ENCODE results near the gene PLCB1. TPM values are rescaled to one million over a fixed set of nuclear protein-coding genes. Genes with fewer than 3 reads are reported as not detected.

Gene PLCB1
- total RNA-seq, 1 experiment from 2014 or later: not detected

- intact Hi-C loops (cut with micrococcal nuclease; ENCODE audit: unreplicated experiment): no loop called here
- Histone ChIP-seq H3K27me3 (ENCODE audit: insufficient read depth, low read depth) (peaks cover 8% of the 10 kb centered on the region; the same call in 1 of the 2 replicates), H4K20me1 (ENCODE audit: insufficient read depth) (no peaks in the 10 kb centered on the region), H3F3A (ENCODE audit: insufficient read depth, low read depth) (no peaks in the 10 kb centered on the region), H3K4me2 (no peak overlapping the region), H3K4me3 (no peak overlapping the region), H3K27ac (no peak overlapping the region), H2AFZ (no peak overlapping the region), H3K36me3 (ENCODE audit: low read depth) (no peaks in the 10 kb centered on the region), H3K9me3 (ENCODE audit: insufficient read depth, low read depth) (no peaks in the 10 kb centered on the region), H3K4me1 (replicated peaks; ENCODE audit: insufficient read depth) (no peaks in the 10 kb centered on the region), H3K79me2 (ENCODE audit: low read depth) (no peaks in the 10 kb centered on the region), H3K9me2 (ENCODE audit: insufficient read depth) (no peaks in the 10 kb centered on the region)
- CTCF ChIA-PET: no interaction called here
- TF ChIP-seq EZH2 (IDR thresholded peaks at IDR 0.05; ENCODE audit: low read depth) (no peak), CTCF (conservative IDR thresholded peaks at IDR 0.05) (no peak)
- POLR2A ChIA-PET (ENCODE audit: unreplicated experiment): no interaction called here
- DNase-seq: no peak
- BruUV-seq (replicated peaks): no TSS peak
Observed at GRCh38 chr20:8783734-8784133, 651.7 kb downstream of the PLCB1 start.

DNA sequence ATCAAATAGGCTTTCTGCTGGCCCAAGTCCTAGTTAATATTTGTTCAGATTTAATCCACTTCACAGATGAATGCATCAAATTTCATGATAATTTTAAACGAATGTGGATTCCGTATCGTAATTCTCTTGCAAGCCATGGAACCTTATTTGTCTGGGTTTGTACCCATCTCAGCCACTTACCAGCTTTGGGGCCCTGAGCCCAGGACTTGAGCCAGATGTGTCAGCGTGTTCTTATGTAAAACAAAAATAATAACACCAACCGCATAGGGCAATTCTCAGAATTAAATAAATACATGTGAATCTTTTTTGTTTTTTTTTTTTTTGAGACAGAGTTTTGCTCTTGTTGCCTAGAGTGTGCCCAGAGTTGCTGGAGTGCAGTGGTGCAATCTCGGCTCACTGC is 654.3 kb downstream of the PLCB1 start:
- Histone ChIP-seq H3K27me3 (ENCODE audit: insufficient read depth, low read depth) (peaks cover 8% of the 10 kb centered on the region; the same call in 1 of the 2 replicates), H3K4me3 (no peak overlapping the region), H3K79me2 (ENCODE audit: low read depth) (no peaks in the 10 kb centered on the region), H3K36me3 (ENCODE audit: low read depth) (no peaks in the 10 kb centered on the region), H4K20me1 (ENCODE audit: insufficient read depth) (no peaks in the 10 kb centered on the region), H3K4me2 (no peak overlapping the region), H3K9me2 (ENCODE audit: insufficient read depth) (no peaks in the 10 kb centered on the region), H3F3A (ENCODE audit: insufficient read depth, low read depth) (no peaks in the 10 kb centered on the region), H3K27ac (no peak overlapping the region), H2AFZ (no peak overlapping the region), H3K4me1 (replicated peaks; ENCODE audit: insufficient read depth) (no peaks in the 10 kb centered on the region), H3K9me3 (ENCODE audit: insufficient read depth, low read depth) (no peaks in the 10 kb centered on the region)
- BruUV-seq (replicated peaks): no TSS peak
- ChIA-PET POLR2A (ENCODE audit: unreplicated experiment) (no interaction called here), CTCF (no interaction called here)
- no peak for DNase-seq
- intact Hi-C loops (cut with micrococcal nuclease; ENCODE audit: unreplicated experiment): no loop called here
- TF ChIP-seq CTCF (conservative IDR thresholded peaks at IDR 0.05) (no peak), EZH2 (IDR thresholded peaks at IDR 0.05; ENCODE audit: low read depth) (no peak)

DNA sequence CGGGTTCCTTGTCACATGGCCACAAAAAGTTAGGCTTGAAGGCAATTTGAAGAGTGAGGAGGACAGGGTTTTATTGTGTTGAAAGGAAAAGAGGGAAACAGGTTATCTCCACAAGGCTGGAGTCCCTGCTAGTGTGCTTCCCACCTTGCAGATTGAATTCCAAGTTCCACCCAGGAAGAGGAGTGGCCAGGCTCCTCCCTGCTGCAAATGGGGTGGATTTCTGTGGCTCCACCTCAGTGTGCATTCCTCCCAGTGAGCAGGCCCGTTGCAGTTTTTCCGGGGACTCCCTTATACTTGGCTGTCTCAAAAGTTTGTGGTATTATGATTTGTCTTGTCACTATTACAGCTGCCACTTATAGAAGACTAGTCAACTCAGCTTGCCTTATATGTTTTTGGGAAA is 655.0 kb downstream of the PLCB1 start:
- Histone ChIP-seq H2AFZ (no peak overlapping the region), H3K4me2 (no peak overlapping the region), H3K4me1 (replicated peaks; ENCODE audit: insufficient read depth) (no peaks in the 10 kb centered on the region), H3F3A (ENCODE audit: insufficient read depth, low read depth) (no peaks in the 10 kb centered on the region), H3K9me2 (ENCODE audit: insufficient read depth) (no peaks in the 10 kb centered on the region), H3K36me3 (ENCODE audit: low read depth) (no peaks in the 10 kb centered on the region), H3K27ac (no peak overlapping the region), H3K4me3 (no peak overlapping the region), H3K79me2 (ENCODE audit: low read depth) (no peaks in the 10 kb centered on the region), H4K20me1 (ENCODE audit: insufficient read depth) (no peaks in the 10 kb centered on the region), H3K9me3 (ENCODE audit: insufficient read depth, low read depth) (no peaks in the 10 kb centered on the region), H3K27me3 (ENCODE audit: insufficient read depth, low read depth) (peaks cover 8% of the 10 kb centered on the region; the same call in 1 of the 2 replicates)
- DNase-seq: no peak
- TF ChIP-seq EZH2 (IDR thresholded peaks at IDR 0.05; ENCODE audit: low read depth): no peak
- no peak for TF ChIP-seq CTCF (conservative IDR thresholded peaks at IDR 0.05)
- intact Hi-C loops (cut with micrococcal nuclease; ENCODE audit: unreplicated experiment): no loop called here
- no TSS peak for BruUV-seq (replicated peaks)
- ChIA-PET CTCF (no interaction called here), POLR2A (ENCODE audit: unreplicated experiment) (no interaction called here)

Data from PC-9 (cell line).